SU-DHL-6 (cell line): Measurements from ENCODE around the gene NIN.

Experiments
- H2AFZ ChIP-seq: fragments of 200-600 bp; sonication (generic); 2 replicates; pipeline ENCODE4 v1.6.1; 2014; ENCODE audit warnings: low read depth, mild to moderate bottlenecking, moderate library complexity, mixed read lengths, antibody characterized with exemption, low read length; ENCODE audit not compliant: severe bottlenecking
- H3F3A ChIP-seq: fragments of 200-600 bp; shearing (Covaris generic); 2 replicates; pipeline ENCODE4 v1.6.0; 2016; ENCODE audit warnings: antibody characterized with exemption, mild to moderate bottlenecking; ENCODE audit not compliant: insufficient read depth
- H3K27ac ChIP-seq: fragments of 200-600 bp; sonication (generic); 2 replicates; pipeline ENCODE4 v1.5.1; 2016; ENCODE audit warnings: low read depth, mild to moderate bottlenecking, low read length, moderate library complexity, mixed read lengths
- H3K27me3 ChIP-seq: fragments of 200-600 bp; sonication (generic), shearing (Covaris generic); 2 replicates; pipeline ENCODE4 v1.6.0; 2014; ENCODE audit warnings: mild to moderate bottlenecking, low read length
- H3K36me3 ChIP-seq: fragments of 200-600 bp; sonication (generic); 2 replicates; pipeline ENCODE4 v1.6.1; 2014; ENCODE audit warnings: mild to moderate bottlenecking, low read length, mixed read lengths
- H3K4me2 ChIP-seq: fragments of 300-600, 200-600 bp; shearing (Covaris generic), sonication (generic); 2 replicates; pipeline ENCODE4 v1.6.0; 2014; ENCODE audit warnings: low read length, low read depth, mild to moderate bottlenecking; ENCODE audit not compliant: poor library complexity, severe bottlenecking
- H3K4me3 ChIP-seq: fragments of 200-600 bp; sonication (generic); 2 replicates; pipeline ENCODE4 v1.5.1; 2014; ENCODE audit warnings: antibody characterized with exemption, low read length, mild to moderate bottlenecking, mixed read lengths; ENCODE audit not compliant: insufficient read depth, poor library complexity, severe bottlenecking
- H3K79me2 ChIP-seq: fragments of 200-600 bp; sonication (generic); 2 replicates; pipeline ENCODE4 v1.6.1; 2014; ENCODE audit warnings: mild to moderate bottlenecking, low read length, moderate library complexity; ENCODE audit not compliant: insufficient read depth
- H3K9ac ChIP-seq: fragments of 200-600 bp; sonication (generic); 2 replicates; pipeline ENCODE4 v1.7.0; 2014; ENCODE audit warnings: mild to moderate bottlenecking, low read length
- H3K9me2 ChIP-seq: fragments of 200-600 bp; sonication (generic); replicated peaks from 2 replicates; pipeline ENCODE4 v1.6.1; 2014; ENCODE audit warnings: low read length; ENCODE audit not compliant: insufficient read depth
- H3K9me3 ChIP-seq: fragments of 200-600 bp; sonication (generic); 2 replicates; pipeline ENCODE4 v1.6.1; 2014; ENCODE audit warnings: low read length, mixed read lengths; ENCODE audit not compliant: insufficient read depth
- H4K20me1 ChIP-seq: fragments of 200-600 bp; sonication (generic); 2 replicates; pipeline ENCODE4 v1.6.1; 2014; ENCODE audit warnings: low read depth, mild to moderate bottlenecking, antibody characterized with exemption, low read length, moderate library complexity, mixed read lengths
- CTCF ChIP-seq: fragments of 200-600 bp; sonication (generic); IDR thresholded peaks from one replicate; pipeline ENCODE4 v1.5.1; 2017; ENCODE audit warnings: antibody characterized with exemption, mild to moderate bottlenecking, low read length, moderate library complexity; ENCODE audit not compliant: insufficient read depth, poor library complexity, severe bottlenecking
- EZH2phosphoT487 ChIP-seq: fragments of 200-600 bp; sonication (generic), shearing (Covaris generic); conservative IDR thresholded peaks from 2 replicates; pipeline ENCODE4 v1.6.1; 2018; ENCODE audit warnings: mild to moderate bottlenecking, antibody characterized with exemption, low read length, moderate library complexity, mixed read lengths

The NIN gene

GRCh38 chr14:50864237-50864636 is 33.3 kb upstream of the NIN start:
- Histone ChIP-seq H3K36me3 (no peaks in the 10 kb centered on the region), H3K9me2 (no peaks in the 10 kb centered on the region), H3K4me3 (no peak overlapping the region), H3K9me3 (no peaks in the 10 kb centered on the region), H3K4me2 (no peak overlapping the region), H3K27me3 (no peaks in the 10 kb centered on the region), H3K79me2 (no peaks in the 10 kb centered on the region), H3K9ac (no peak overlapping the region), H4K20me1 (no peaks in the 10 kb centered on the region), H2AFZ (no peak overlapping the region), H3F3A (no peaks in the 10 kb centered on the region), H3K27ac (no peak overlapping the region)
- TF ChIP-seq CTCF (no peak), EZH2phosphoT487 (no peak)

- Histone ChIP-seq H3K9ac (no peak overlapping the region), H4K20me1 (no peaks in the 10 kb centered on the region), H3K36me3 (no peaks in the 10 kb centered on the region), H3F3A (no peaks in the 10 kb centered on the region), H3K27me3 (no peaks in the 10 kb centered on the region), H3K9me2 (no peaks in the 10 kb centered on the region), H2AFZ (no peak overlapping the region), H3K27ac (no peak overlapping the region), H3K9me3 (no peaks in the 10 kb centered on the region), H3K4me2 (no peak overlapping the region), H3K4me3 (no peak overlapping the region), H3K79me2 (no peaks in the 10 kb centered on the region)
- TF ChIP-seq CTCF (no peak), EZH2phosphoT487 (no peak)
These were observed 31.1 kb upstream of the NIN start for GRCh38 chr14:50862036-50862570.

GRCh38 chr14:50860478-50861086 is 29.6 kb upstream of the NIN start:
- Histone ChIP-seq H3K9me3 (no peaks in the 10 kb centered on the region), H3K79me2 (no peaks in the 10 kb centered on the region), H3K9me2 (no peaks in the 10 kb centered on the region), H3K27me3 (no peaks in the 10 kb centered on the region), H3K4me3 (peak overlapping the region; percentile 51), H4K20me1 (no peaks in the 10 kb centered on the region), H3F3A (no peaks in the 10 kb centered on the region), H3K27ac (no peak overlapping the region), H3K36me3 (no peaks in the 10 kb centered on the region), H3K9ac (peak overlapping the region; percentile 58), H3K4me2 (peak overlapping the region; percentile 99), H2AFZ (peak overlapping the region; percentile 96)
- TF ChIP-seq EZH2phosphoT487 (no peak), CTCF (peak; percentile 49)
